ENCODE data around the gene ELMOD2.

GRCh38 chr4:140575489-140575888 is 51.5 kb downstream of the ELMOD2 start:
- no peak for TF ChIP-seq ETV6 (CRISPR knock-in tag; conservative IDR thresholded peaks at IDR 0.05)
- no peak for TF ChIP-seq ZBTB10 (CRISPR knock-in tag; IDR thresholded peaks at IDR 0.05; ENCODE audit: borderline replicate concordance)
- TF ChIP-seq EZH2 (conservative IDR thresholded peaks at IDR 0.05; ENCODE audit: low read depth, low read length) = no peak
- TF ChIP-seq, protein P1, sequence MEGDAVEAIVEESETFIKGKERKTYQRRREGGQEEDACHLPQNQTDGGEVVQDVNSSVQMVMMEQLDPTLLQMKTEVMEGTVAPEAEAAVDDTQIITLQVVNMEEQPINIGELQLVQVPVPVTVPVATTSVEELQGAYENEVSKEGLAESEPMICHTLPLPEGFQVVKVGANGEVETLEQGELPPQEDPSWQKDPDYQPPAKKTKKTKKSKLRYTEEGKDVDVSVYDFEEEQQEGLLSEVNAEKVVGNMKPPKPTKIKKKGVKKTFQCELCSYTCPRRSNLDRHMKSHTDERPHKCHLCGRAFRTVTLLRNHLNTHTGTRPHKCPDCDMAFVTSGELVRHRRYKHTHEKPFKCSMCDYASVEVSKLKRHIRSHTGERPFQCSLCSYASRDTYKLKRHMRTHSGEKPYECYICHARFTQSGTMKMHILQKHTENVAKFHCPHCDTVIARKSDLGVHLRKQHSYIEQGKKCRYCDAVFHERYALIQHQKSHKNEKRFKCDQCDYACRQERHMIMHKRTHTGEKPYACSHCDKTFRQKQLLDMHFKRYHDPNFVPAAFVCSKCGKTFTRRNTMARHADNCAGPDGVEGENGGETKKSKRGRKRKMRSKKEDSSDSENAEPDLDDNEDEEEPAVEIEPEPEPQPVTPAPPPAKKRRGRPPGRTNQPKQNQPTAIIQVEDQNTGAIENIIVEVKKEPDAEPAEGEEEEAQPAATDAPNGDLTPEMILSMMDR (CRISPR knock-in tag; IDR thresholded peaks at IDR 0.05) = no peak
- TF ChIP-seq POLR2AphosphoS5 (IDR thresholded peaks at IDR 0.05; ENCODE audit: low read depth, low read length) = no peak
- no peak for TF ChIP-seq KLF9 (CRISPR knock-in tag; IDR thresholded peaks at IDR 0.05; ENCODE audit: low read depth)
- TF ChIP-seq, protein P2, sequence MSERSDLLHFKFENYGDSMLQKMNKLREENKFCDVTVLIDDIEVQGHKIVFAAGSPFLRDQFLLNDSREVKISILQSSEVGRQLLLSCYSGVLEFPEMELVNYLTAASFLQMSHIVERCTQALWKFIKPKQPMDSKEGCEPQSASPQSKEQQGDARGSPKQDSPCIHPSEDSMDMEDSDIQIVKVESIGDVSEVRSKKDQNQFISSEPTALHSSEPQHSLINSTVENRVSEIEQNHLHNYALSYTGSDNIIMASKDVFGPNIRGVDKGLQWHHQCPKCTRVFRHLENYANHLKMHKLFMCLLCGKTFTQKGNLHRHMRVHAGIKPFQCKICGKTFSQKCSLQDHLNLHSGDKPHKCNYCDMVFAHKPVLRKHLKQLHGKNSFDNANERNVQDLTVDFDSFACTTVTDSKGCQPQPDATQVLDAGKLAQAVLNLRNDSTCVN (CRISPR knock-in tag; IDR thresholded peaks at IDR 0.05; ENCODE audit: borderline replicate concordance) = no peak
- TF ChIP-seq HNRNPK (IDR thresholded peaks at IDR 0.05; ENCODE audit: low read depth, low read length, poor library complexity, severe bottlenecking) = no peak
- no peak for TF ChIP-seq CREB1 (IDR thresholded peaks at IDR 0.05)
- TF ChIP-seq CREB1 (CRISPR knock-in tag; IDR thresholded peaks at IDR 0.05) = no peak
- TF ChIP-seq, protein P3, sequence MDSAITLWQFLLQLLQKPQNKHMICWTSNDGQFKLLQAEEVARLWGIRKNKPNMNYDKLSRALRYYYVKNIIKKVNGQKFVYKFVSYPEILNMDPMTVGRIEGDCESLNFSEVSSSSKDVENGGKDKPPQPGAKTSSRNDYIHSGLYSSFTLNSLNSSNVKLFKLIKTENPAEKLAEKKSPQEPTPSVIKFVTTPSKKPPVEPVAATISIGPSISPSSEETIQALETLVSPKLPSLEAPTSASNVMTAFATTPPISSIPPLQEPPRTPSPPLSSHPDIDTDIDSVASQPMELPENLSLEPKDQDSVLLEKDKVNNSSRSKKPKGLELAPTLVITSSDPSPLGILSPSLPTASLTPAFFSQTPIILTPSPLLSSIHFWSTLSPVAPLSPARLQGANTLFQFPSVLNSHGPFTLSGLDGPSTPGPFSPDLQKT (CRISPR knock-in tag; IDR thresholded peaks at IDR 0.05; ENCODE audit: borderline replicate concordance) = no peak
